ENCODE results near the gene ZMYM3. TPM values are rescaled to one million over a fixed set of nuclear protein-coding genes. Genes with fewer than 3 reads are reported as not detected.

The ZMYM3 gene
- total RNA-seq, 1 donor from 2014 or later = 88.9 TPM

GRCh38 chrX:71210816-71211215 is 43.1 kb downstream of the ZMYM3 start:
- Mint-ChIP-seq H3K9me3 (ENCODE audit: low read depth) (peaks cover 7% of the 10 kb centered on the region), H3K4me3 (ENCODE audit: low read depth) (no peak overlapping the region), H3K27me3 (no peaks in the 10 kb centered on the region), H3K27ac (no peak overlapping the region), H3K36me3 (ENCODE audit: insufficient read depth) (no peaks in the 10 kb centered on the region), H3K4me1 (ENCODE audit: low read depth) (peaks cover 29% of the 10 kb centered on the region)
- TF ChIP-seq CTCF (IDR thresholded peaks at IDR 0.05; ENCODE audit: unreplicated experiment) = no peak
- no peak for DNase-seq (ENCODE audit: low spot score, unreplicated experiment)

DNA sequence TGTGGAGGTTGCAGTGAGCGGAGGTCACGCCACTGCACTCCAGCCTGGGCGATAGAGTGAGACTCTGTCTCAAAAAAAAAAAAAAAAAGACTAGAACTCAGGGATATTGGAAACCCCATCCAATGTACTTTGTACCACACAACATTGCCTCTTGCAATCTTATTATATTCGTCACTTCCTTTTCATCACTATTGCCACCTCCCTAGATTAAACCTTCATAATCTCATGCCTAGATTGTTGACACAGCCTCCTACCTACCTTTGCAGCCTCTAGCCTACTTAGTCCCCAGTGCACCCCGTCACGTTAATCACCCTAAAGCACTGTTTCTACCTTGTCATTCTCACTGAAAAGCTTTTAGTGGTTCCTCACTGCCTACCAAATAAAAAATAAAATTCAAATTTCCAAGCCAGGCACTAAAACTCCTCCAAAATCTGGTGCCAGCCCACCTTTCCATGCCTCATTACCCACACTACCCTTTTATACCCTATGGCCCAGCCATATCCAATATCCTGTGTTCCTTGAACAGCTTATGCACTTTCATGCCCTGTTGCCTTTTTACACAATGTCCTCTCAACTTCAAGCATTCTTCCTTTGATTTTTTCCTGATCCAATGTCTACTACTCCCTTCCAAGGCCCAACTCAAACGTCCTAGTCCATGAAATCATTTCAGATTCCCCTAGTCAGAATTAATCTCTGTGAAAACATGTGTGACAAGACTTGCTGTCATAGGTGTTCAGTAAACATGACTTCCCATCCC is 54.5 kb downstream of the ZMYM3 start:
- Mint-ChIP-seq H3K4me3 (ENCODE audit: low read depth) (no peak overlapping the region), H3K36me3 (ENCODE audit: insufficient read depth) (no peaks in the 10 kb centered on the region), H3K4me1 (ENCODE audit: low read depth) (peaks cover 4% of the 10 kb centered on the region), H3K9me3 (ENCODE audit: low read depth) (peaks cover 16% of the 10 kb centered on the region), H3K27me3 (no peaks in the 10 kb centered on the region), H3K27ac (no peak overlapping the region)
- TF ChIP-seq CTCF (IDR thresholded peaks at IDR 0.05; ENCODE audit: unreplicated experiment) = no peak
- no peak for DNase-seq (ENCODE audit: low spot score, unreplicated experiment)

DNA sequence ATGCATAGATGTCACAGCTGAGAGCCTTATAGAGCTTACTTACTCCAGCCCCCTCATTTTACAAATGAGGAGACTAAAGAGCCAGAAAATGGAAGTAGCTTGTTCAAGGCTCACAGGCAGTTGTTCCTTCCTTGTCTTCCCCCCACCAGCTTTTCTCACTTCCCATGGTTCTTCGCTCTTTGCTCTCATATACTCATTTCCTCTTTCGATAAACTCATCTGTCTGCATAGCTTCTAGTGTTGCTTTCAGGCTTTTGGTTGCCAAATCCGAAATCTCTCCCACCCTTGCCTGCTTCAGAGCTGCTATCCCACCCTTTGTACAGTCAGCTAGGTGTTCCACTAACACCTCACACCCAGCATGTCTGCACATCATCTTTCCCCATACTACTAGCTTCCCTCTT is 55.9 kb downstream of the ZMYM3 start:
- no peak for DNase-seq (ENCODE audit: low spot score, unreplicated experiment)
- Mint-ChIP-seq H3K9me3 (ENCODE audit: low read depth) (peaks cover 16% of the 10 kb centered on the region), H3K36me3 (ENCODE audit: insufficient read depth) (no peaks in the 10 kb centered on the region), H3K4me1 (ENCODE audit: low read depth) (peaks cover 4% of the 10 kb centered on the region), H3K4me3 (ENCODE audit: low read depth) (no peak overlapping the region), H3K27ac (no peak overlapping the region), H3K27me3 (no peaks in the 10 kb centered on the region)
- TF ChIP-seq CTCF (IDR thresholded peaks at IDR 0.05; ENCODE audit: unreplicated experiment) = no peak

DNA sequence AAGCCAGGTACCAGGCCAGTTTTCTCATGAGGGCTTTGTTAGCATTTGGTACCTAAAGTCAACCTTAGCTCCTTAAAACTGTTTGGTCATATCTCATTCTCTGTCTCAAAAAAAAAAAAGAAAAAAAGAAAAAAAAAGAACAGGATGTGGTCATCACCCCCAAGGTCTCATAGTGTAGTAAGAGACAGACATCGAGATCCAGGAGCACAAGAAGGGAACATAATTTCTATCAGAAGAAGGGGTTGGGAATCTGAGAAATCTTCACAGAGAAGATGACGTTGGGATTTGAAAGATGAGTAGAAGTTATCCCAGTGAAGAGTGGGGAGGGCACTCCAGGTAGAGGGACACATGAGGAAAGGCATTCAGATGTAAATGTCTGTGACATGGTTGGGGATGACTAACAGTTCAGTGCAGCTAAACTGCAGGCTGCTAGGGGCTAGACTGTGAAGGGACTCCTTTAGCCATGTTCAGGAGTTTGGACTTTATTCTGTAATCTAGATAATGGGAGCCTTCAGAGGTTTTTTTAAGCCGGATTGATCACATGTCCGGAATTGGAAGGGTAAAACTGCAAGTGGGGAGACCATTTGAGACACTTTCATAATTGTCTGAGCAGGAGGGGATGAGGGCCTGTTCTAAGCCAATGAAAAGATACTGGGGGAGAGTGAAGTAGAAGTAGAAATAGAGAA is 57.8 kb downstream of the ZMYM3 start:
- peaks cover 17% of the 10 kb centered on the region for H3K9me3 Mint-ChIP-seq (ENCODE audit: low read depth)
- H3K36me3 Mint-ChIP-seq (ENCODE audit: insufficient read depth) = no peaks in the 10 kb centered on the region
- H3K4me3 Mint-ChIP-seq (ENCODE audit: low read depth) = no peak overlapping the region
- peaks cover 4% of the 10 kb centered on the region for H3K4me1 Mint-ChIP-seq (ENCODE audit: low read depth)
- H3K27ac Mint-ChIP-seq = no peak overlapping the region
- no peak for TF ChIP-seq CTCF (IDR thresholded peaks at IDR 0.05; ENCODE audit: unreplicated experiment)
- H3K27me3 Mint-ChIP-seq = no peaks in the 10 kb centered on the region
- no peak for DNase-seq (ENCODE audit: low spot score, unreplicated experiment)

DNA sequence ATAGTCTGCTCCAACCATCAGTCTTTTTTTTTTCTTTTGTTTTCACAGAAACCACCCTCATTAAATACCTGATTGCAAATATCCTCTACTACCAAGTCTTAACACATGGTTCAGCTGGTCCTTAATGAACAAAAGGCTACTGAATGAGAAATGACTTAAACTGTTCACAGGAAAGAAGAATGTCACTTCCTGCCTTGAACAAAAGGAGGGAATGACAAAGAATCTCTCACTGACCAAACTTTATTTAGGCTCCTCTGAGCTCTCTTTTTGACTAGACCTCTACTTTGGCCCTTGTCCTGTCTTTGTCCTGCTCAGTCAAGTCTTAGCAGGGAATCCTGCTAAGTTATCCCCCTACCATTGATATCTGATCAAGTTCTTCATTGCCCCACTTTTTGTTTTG is 62.7 kb downstream of the ZMYM3 start:
- Mint-ChIP-seq H3K27ac (no peak overlapping the region), H3K4me3 (ENCODE audit: low read depth) (no peak overlapping the region), H3K4me1 (ENCODE audit: low read depth) (no peaks in the 10 kb centered on the region), H3K36me3 (ENCODE audit: insufficient read depth) (no peaks in the 10 kb centered on the region), H3K27me3 (no peaks in the 10 kb centered on the region), H3K9me3 (ENCODE audit: low read depth) (peaks cover 13% of the 10 kb centered on the region)
- no peak for TF ChIP-seq CTCF (IDR thresholded peaks at IDR 0.05; ENCODE audit: unreplicated experiment)
- DNase-seq (ENCODE audit: low spot score, unreplicated experiment) = no peak

Other genes starting within 250 kb of the ZMYM3 start
- gene SNX12, start 185.8 kb downstream of the ZMYM3 start, total RNA-seq = 68.9 and 77.0 TPM in 2 replicates
- 35.1 and 41.0 TPM in 2 replicates for gene FOXO4, start 158.3 kb downstream of the ZMYM3 start, total RNA-seq
- gene CXorf65, start 147.4 kb downstream of the ZMYM3 start, total RNA-seq = not detected in 2 replicates
- gene IL2RG, start 142.6 kb downstream of the ZMYM3 start, total RNA-seq = 0.16 and 0.41 TPM in 2 replicates
- gene MED12, start 135.5 kb downstream of the ZMYM3 start, total RNA-seq = 106 and 123 TPM in 2 replicates
- 5.9 and 7.8 TPM in 2 replicates for gene NLGN3, start 109.3 kb downstream of the ZMYM3 start, total RNA-seq
- gene GJB1, start 30.9 kb downstream of the ZMYM3 start, total RNA-seq = 22.2 and 23.6 TPM in 2 replicates
- 754 and 795 TPM in 2 replicates for gene NONO, start 29.5 kb upstream of the ZMYM3 start, total RNA-seq
- gene ITGB1BP2, start 47.6 kb upstream of the ZMYM3 start, total RNA-seq = 5.8 and 6.6 TPM in 2 replicates
- 34.6 and 38.6 TPM in 2 replicates for gene TAF1, start 112.2 kb upstream of the ZMYM3 start, total RNA-seq

Data from progenitor cell of endocrine pancreas (in vitro differentiated cells).